GM20000 (cell line): ENCODE data around the gene ZNF280B.
"Not testable (repeated sequence)": the region's sequence is repeated elsewhere in the genome, so short reads cannot be mapped to it uniquely, and the experiment has no call there.

Experiments used
- DNase-seq: peaks from one replicate; pipeline ENCODE4 v3.0.0; 2012; ENCODE audit warnings: low spot score
- TF ChIP-seq, protein P1 (sequence below): IDR thresholded peaks from 2 replicates; pipeline ENCODE4 v1.5.1; 2012; ENCODE audit warnings: mild to moderate bottlenecking, control low read depth; ENCODE audit errors: extremely low read depth, missing control alignments

The ZNF280B gene

DNA sequence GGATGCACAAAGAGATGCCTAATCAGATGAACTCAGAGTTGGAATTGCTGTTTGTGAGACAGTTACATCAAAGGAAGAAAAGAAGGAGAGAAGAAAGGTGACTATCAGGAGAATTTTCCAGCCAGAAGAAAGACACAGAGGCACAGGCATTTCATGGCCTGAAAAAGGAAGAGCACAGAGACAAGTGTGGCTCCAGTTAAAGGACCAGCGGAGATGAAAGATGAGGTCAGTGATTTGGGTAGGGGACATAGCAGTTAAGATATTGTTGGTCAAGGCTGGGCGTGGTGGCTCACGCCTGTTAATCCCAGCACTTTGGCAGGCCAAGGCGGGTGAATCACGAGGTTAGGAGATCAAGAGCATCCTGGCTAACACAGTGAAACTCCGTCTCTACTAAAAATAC, 15.0 kb upstream of the ZNF280B start:
- TF ChIP-seq, protein P1, sequence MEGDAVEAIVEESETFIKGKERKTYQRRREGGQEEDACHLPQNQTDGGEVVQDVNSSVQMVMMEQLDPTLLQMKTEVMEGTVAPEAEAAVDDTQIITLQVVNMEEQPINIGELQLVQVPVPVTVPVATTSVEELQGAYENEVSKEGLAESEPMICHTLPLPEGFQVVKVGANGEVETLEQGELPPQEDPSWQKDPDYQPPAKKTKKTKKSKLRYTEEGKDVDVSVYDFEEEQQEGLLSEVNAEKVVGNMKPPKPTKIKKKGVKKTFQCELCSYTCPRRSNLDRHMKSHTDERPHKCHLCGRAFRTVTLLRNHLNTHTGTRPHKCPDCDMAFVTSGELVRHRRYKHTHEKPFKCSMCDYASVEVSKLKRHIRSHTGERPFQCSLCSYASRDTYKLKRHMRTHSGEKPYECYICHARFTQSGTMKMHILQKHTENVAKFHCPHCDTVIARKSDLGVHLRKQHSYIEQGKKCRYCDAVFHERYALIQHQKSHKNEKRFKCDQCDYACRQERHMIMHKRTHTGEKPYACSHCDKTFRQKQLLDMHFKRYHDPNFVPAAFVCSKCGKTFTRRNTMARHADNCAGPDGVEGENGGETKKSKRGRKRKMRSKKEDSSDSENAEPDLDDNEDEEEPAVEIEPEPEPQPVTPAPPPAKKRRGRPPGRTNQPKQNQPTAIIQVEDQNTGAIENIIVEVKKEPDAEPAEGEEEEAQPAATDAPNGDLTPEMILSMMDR = no peak

DNA sequence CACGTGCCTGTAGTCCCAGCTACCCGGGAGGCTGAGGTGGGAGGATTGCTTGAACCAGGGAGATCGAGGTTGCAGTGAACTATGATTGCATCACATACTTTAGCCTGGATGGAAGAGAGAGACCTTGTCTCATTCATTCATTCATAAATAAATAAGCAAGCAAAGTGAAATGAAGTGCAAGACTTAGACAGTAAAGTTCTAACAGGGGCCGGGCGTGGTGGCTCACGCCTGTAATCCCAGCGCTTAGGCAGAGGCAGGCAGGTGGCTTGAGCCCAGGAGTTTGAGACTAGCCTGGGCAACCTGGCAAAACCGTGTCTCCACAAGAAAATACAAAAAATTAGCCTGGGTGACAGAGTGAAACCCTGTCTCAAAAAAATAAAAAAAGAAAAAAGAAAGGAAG, 13.1 kb upstream of the ZNF280B start:
- DNase-seq = no peak
- TF ChIP-seq, protein P1 = no peak

More for the DNA sequence above, 15.0 kb upstream of the ZNF280B start:
- DNase-seq = no peak

DNA sequence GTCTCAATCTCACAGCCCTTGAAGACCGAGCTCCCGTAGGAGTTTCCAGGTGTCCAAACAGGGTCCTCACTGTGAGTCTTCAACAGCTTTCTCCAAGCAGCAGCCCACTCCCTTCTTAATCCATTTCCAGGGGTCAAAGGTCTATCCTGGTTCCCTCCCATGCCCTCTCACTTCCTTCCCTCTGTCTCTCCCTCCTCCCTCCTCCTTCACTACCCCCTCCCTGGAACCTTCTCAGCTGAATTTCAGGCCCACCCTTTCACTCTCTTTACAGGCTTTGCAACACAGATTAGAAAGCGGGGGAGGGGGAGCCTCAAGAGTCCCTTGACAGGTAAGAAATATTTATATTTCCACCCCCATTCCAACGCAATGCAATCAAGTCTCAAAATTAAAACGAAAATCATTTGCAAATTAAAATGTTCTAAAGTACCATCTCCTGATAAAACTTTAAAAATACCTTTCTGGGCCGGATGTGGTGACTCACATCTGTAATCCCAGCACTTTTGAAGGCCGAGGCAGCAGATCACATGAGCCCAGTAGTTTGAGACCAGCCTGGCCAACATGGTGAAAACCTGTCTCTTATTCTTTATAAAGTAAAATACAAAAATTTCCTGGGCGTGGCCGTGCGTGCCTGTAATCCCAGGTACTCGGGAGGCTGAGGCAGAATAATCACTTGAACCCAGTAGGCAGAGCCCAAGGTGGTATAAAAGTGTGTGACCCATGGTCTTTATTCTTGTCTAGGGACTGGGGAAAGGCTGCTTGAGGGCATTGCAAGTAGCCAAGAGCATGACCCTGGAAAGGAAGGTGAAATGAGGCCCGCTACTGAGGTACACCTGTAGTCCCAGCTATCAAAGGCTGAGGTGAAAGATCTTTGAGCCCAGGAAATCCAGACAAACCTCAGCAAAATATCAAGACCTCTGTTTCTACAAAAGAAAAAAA, 12.4 kb upstream of the ZNF280B start:
- DNase-seq = no peak
- TF ChIP-seq, protein P1 = no peak

DNA sequence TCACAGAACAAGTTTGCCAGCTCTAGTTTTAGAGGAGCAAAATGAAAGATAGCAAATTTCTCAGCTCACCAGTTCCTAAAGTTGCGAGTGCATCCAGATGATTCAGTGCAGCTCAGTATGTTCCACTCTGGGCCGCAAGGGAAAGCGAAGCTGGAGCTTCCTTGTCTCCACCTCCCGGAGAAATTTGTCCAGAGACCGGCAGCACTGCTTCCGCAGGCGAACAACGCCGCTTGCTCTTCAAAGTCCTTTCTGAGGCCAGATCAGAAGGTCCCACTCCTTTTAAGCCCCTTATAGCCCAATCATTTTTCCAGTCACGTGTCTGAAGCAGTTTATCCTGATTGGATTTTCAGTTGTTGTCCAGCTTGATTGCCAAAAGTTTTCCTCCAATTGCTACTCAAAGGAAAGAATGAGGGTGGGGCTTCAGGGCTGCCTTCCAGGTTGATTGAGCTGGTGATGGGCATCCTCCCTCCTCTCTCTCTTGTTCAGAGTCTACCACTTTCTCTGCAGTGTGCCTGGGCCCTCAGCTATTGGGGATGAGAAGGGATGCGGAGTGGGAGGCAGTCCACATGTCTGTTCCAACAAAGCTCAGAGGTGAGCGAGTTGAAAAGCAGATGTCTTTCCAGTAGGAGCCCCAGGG, 11.6 kb upstream of the ZNF280B start, which contains the start of gene ZNF280A:
Gene ZNF280A (minus strand): TSS at position 251 of the 637 bp plus-strand sequence. CDS start 4,640 bp downstream, outside the sequence.
- TF ChIP-seq, protein P1 = no peak
- no peak for DNase-seq

DNA sequence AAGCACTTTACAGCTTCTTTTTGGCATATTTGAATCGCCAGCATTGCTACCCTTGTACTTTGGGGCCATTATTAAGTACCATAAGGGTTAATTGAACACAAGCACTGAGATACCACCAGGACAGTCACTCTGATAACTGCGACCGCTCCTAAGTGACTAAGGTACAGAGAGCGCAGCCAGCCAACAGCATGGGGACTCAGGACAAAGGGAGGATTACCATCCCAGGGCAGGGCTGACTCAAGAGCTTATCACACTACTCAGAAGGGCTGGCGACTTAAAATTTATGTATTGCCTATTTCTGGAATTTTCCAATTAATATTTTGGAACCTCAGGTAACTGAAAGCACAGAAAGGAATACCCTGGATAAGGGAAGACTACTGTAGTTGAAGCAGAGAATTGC, 11.0 kb upstream of the ZNF280B start:
- DNase-seq = no peak
- TF ChIP-seq, protein P1 = no peak

DNA sequence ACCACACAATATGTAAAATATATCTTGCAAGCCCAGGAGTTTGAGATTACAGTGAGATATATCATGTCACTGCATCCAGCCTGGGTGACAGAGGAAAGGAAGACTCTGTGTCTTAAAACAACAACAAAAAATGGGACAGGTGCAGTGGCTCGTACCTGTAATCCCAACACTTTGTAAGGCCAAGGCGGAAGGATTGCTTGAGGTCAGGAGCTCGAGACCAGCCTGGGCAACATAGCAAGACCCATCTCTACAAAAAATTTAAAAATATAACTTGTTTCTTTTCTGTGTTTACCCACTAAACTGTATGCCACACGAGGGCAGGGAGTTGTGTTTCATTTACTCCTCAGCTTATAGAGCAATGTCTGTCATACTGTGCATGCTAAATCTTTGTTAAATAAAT, 8.4 kb upstream of the ZNF280B start:
- TF ChIP-seq, protein P1 = no peak
- no peak for DNase-seq

DNA sequence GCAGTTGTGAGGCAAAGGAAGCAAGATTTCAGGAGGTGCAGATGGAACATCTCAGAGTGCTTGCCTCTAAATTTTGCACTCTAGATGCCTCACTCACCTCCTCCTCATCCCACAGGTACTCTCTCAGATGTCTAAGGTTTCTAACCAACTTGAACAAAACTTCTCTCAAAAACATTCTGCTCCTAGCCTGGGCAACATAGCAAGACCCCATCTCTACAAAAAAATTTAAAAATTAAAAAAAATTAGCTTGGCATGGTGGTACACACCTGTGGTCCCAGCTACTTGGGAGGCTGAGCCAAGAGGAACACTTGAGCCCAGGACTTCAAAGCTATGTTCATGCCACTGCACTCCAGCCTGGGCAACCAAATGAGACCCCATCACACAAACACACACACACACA, 7.3 kb upstream of the ZNF280B start:
- TF ChIP-seq, protein P1 = no peak
- no peak for DNase-seq

DNA sequence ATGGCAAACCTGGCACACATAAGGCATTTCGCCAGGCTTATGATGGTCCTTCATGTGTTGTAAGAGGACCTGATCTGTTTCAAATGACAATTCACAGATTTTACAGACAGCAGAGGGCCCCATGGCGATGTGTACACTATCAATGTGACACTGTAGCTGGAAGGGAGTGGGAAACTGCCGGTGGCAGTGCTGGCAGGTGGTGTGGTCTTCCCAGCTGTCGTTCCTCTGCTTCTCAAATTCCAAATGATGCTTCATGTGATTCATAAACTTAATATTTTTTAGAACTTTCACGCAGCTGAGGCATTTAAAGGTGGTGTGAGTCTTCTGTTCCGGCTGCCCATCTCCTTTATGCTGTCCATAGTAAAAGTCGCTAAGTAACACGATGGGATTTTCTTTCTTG, 5.9 kb upstream of the ZNF280B start:
- DNase-seq = not testable (repeated sequence)
